Caki2 (cell line): ENCODE data around the gene S1PR2. TPM values are rescaled to one million over a fixed set of nuclear protein-coding genes. Genes with fewer than 3 reads are reported as not detected.
"Not testable (repeated sequence)": the region's sequence is repeated elsewhere in the genome, so short reads cannot be mapped to it uniquely, and the experiment has no call there.

Source experiments
- DNase-seq: peaks from one replicate; pipeline ENCODE4 v3.0.0-alpha.2; 2015; ENCODE audit warnings: low read depth
- in situ Hi-C: cut with HindIII; loops from 2 replicates; pipeline ENCODE4 v1.10.0; 2016; ENCODE audit warnings: low sequenced_read_pairs, low pct_unique_long_range_greater_than_20kb, mixed read lengths
- total RNA-seq: library from RNA; depleted of rRNA; stranded (reverse); fragments of >200 nt; shearing (Covaris generic); gene quantifications from 2 replicates; pipeline ENCODE4 v1.2.3, GENCODE V29; 2014; ENCODE audit warnings: low replicate concordance

The S1PR2 gene
- total RNA-seq, 1 experiment from 2014 or later, result 2.5 TPM

DNA sequence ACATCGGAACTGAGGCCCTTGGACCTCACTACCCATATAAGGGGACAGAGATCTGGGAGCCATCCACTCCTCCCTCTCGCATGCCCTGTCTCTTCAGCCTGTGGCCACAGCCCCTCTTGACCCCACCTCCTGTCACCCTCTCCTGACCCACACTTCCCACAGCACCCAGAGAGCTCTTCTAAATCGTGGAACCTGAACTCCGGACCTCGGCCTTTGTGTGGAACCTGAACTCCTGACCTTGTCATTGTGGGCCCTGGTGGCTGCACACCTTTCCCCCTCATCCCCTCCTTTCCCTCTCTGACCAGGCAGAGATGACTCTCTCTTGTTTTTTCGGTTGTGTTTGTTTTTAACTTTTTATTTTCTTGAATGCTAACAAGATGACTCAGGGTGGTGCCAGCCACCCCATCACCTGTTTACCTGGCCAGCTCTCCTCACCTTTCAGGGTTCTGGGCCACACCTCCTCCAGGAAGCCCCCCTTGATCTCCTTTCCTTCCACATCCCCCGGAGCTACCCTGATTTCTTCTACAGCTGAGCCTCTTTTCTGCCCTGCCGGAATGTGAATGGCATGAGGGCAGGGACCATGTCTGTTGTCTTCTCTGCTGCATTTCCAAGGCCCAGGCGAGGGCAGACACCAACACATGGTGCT is 26.0 kb upstream of the S1PR2 start:
- in situ Hi-C loops, result no loop called here
- DNase-seq, result no peak

DNA sequence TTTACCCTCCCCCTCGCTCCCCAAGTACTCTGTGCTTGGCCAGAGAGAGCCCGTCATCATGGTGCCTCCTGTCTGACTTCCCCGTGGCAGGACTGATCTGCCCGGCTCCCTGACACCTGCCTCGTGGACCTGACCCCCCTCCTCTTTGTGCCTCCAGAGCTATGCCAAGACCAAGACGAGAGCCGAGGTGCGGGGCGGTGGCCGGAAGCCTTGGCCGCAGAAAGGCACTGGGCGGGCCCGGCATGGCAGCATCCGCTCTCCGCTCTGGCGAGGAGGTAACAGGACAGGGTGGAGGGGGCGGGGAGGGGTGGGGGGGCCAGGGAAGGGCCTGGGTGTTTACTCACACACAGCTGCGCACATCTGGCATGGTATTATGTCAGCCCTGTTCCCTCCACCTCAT is 25.4 kb upstream of the S1PR2 start:
- in situ Hi-C loops, result no loop called here
- DNase-seq, result no peak

DNA sequence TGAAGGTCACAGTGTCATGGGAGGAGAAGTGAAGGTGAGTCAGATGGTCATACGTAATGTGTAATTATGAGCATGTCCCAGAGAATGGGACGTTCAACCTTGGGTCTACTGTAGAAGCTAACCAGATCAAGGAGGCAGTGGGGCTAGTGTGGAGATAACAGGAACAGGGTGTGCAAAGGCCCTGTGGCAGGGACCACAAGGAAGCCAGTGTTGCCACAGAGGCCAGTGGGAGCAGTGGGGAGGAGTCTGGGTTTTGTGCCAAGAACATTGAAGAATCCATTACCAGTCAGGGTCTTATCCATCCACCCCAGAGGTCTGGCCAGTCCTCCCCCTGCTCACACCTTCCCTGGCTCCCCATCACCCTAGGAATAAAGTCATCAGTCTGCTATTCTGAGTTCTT is 24.2 kb upstream of the S1PR2 start:
- in situ Hi-C loops, result no loop called here
- DNase-seq, result no peak

DNA sequence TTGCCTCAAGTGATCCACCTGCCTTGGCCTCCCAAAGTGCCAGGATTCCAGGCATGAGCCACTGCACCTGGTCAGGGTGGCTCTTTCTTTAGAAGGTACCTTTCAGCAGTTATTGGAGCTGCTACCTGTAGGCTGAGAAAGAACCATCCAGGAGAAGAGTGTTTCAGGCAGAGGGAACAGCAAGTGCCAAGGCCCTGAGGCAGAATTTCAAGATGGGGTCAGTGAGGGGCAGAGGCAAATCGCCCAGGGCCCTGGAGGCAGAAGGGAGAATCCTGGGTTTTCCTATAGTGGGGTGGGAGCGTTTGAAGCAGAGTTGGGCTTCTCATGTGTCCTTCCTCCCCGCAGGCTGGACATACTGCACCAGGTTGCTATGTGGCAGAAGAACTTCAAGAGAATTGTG is 23.1 kb upstream of the S1PR2 start:
- DNase-seq, result no peak
- in situ Hi-C loops, result no loop called here

DNA sequence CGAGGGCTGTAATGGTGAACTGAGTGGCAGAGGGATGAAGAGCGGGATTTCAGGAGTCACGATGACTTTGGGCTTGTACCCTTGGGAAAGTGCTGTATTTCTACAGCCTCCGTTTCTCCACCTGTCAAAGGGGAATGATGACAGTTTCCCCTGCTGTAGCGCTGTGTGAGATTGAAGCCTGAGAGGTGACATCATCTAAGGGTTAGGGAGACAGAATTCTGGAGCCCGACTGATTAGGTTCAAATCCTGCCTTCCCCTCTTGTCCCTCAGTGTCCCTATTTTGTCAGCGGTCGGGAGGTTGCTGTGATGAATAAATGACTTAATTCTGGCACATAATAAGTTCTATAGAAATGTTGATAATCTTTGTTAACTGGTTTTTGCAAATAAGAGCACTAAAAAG is 21.6 kb upstream of the S1PR2 start:
- in situ Hi-C loops, result no loop called here
- DNase-seq, result no peak

DNA sequence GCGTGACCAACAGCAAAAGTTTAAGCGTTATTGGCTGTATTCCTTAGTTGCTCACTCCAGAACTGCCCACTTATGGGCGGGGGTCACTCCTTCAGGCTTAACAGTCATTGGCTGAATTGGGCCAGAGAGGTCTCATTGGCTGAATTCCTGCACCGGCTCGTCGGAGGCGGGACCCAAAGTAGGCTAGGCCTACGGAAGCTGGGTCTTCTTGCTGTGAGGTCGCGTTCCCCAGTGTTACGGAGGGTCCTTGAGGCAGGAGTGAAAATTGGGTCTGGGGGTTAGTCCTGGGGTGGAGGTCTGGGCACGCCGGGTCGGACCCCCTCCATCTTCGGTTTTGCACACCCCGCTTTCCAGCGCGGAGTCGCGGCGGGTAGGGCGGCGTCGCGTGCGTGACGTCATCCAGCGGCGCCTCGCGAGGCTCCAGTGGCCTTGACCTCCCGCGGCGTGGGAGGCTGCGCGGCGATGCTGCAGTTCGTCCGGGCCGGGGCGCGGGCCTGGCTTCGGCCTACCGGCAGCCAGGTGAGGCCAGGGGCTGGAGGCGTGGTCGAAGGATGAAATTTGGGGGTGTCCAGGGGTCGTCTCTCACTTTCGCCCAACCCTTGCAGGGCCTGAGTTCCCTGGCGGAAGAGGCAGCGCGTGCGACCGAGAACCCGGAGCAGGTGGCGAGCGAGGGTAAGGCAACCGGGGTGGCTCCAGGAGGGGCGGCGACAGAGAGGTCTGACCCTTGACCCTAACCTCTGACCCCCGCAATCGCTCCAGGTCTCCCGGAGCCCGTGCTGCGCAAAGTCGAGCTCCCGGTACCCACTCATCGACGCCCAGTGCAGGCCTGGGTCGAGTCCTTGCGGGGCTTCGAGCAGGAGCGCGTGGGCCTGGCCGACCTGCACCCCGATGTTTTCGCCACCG is 20.9 kb upstream of the S1PR2 start, which contains the start of gene MRPL4:
MRPL4 (plus strand) TSS at position 423 of the 903 bp plus-strand sequence; CDS start at position 463, 40 bp downstream.
- DNase-seq, result peak; percentile 92
- in situ Hi-C loops, result no loop called here

DNA sequence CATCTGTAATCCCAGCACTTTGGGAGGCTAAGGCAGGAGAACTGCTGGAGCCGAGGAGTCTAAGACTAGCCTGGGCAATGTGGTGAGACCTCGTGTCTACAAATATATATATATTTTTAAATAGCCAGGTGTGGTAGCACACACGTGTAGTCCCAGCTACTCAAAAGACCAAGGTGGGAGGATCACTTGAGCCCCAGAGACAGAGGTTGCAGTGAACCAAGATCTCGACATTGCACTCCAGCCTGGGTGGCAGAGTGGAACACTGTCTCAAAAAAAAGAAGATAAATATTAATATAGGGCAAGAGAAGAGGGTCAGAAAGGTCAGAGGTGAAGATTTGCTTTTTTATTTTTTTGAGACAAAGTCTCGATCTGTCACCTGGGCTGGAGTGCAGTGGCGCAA is 15.4 kb upstream of the S1PR2 start:
- no peak for DNase-seq
- in situ Hi-C loops, result no loop called here

DNA sequence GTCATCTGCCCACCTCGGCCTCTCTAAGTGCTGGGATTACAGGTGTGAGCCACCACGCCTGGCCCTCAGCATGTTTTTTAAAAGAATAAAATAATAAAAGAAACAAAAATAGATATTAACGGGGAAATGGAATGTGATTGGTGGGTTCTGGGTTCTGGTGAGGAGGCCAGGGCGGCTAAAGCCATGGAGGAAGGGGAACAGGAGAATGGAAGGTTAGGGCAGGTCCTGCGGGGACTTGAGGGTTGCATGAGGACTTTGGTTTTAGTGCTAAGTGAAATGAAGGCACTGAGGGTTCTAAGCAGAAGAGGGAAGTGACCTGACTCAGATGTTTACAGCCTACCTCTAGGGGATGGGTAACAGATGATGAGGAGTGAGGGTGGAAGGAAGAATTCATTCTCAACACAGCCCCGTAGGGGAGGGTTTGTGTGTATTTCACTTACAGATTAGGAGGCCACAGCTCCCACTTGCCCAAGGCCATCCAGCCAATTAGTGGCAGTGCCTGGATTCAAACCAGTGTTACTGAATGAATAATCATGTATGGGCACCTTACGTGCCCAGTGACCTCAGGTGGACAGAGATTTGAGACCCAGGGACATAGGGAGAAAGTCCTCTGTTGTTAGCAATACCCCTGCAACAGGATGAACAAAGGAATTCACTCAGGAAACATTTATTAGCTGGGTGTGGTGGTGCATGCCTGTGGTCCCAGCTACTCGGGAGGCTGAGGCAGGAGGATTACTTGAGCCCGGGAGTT is 14.2 kb upstream of the S1PR2 start:
- no peak for DNase-seq
- in situ Hi-C loops, result no loop called here

DNA sequence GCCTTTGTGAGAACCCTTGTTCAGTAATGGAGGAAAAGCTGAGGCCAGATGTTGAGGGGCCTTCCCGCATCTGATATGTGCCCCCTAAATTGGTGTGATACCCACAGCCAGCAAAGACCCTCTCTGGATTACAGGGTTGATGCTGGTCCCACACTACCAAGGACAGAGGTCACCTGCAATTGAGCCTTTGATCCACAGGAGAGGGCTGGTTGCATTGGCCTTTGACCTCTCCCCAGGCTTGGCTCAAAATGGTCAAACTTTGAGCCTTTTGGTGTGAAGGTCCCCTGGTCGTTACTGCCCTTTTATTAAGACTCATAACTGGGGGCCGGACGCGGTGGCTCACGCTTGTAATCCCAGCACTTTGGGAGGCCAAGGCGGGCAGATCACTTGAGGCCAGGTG is 12.5 kb upstream of the S1PR2 start:
- in situ Hi-C loops, result no loop called here
- no peak for DNase-seq

DNA sequence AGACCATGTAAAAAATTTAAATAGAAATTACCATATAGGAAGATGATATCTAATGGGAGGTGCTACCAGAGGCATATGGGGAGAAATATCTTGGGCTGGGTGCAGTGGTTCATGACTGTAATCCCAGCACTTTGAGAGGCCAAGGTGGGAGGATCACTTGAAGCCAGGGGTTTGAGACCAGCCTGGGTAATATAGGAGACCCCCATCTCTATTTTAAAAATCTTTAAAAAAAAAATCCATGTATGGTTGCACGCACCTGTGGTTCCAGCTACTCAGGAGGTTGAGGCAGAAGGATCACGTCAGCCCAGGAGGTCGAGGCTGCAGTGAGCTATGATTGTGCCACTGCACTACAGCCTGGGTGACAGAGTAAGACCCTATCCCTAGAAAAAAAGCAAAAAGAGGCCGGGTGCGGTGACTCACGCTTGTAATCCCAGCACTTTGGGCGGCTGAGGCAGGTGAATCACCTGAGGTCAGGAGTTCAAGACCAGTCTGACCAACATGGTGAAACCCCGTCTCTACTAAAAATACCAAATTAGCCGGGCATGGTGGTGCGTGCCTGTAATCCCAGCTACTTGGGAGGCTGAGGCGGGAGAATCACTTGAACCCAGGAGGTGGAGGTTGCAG is 10.8 kb upstream of the S1PR2 start:
- DNase-seq, in situ Hi-C loops: not testable (repeated sequence)

DNA sequence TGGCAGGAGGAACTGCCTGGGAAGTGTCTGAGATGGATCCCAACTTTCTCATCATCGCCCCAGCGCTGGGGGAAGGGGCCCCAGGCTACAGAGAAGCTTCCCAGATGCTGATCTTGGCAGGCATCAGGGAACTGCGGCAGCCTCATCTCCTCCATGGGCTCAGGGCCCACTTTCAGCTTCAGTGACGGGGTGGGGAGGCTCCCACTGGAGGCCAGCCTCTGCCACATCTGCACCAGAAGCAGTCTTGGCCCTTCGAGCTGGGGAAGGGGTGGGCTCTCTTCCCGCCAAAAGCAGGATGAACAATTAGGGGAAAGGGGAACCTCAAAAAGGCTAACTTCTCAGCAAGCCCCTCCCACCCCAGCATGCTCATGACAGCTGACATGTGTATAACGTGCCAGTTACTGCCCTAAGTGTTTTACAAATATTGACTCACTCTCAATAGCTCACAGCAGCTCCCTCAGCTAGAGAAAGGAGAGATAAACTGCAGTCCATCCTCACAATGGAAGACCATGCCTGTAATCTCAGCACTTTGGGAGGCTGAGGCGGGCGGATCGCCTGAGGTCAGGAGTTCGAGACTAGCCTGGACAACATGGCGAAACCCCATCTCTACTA is 7.1 kb upstream of the S1PR2 start:
- DNase-seq, result no peak
- in situ Hi-C loops, result no loop called here

DNA sequence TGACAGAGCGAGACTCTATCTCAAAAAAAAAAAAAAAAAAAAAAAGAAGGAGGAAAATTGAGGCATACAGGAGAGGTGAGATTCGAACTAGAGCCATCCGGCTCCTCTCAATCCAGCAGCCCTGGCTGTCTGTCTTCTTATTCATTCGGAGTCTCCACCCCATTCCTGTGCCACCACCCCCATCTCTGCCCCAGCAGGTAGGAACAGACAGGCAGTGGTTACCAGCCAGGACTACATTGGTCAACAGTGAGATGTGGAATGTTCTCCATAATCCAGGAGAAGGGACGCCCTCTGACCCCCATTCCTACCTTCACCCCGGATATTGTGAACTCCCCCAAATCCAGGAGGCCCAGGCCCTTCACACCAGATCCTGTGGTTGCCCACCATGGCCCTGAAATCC is 6.6 kb upstream of the S1PR2 start:
- in situ Hi-C loops, result no loop called here

DNA sequence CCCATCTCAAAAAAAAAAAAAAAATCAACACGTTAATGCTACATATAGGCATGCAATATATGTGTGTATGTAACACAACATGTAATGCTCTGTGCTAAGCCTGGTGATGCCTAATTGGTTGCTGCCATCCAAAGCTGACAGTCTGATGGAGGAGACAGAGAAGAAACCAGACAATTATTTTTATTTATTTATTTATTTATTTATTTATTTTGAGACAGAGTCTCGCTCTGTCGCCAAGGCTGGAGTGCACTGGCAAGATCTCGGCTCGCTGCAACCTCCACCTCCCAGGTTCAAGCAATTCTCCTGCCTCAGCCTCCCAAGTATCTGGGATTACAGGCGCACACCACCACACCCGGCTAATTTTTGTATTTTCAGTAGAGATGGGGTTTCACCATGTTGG is 4.3 kb upstream of the S1PR2 start:
- DNase-seq, in situ Hi-C loops: not testable (repeated sequence)

More for the DNA sequence above, 6.6 kb upstream of the S1PR2 start:
- DNase-seq, result no peak

DNA sequence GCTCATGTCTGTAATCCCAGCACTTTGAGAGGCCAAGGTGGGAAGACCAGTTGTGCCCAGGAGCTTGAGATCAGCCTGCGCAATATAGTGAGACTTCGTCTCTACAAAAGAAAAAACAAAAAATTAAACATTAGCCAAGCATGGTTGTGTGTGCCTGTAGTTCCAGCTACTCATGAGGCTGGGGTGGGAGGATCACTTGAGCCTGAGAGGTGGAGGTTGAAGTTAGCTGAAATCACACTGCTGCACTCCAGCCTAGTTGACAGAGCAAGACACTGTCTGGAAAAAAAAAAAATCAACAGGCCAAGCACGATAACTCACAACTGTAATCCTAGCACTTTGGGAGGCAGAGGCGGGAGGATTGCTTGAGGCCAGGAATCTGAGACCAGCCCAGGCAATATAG is 3.9 kb upstream of the S1PR2 start:
- in situ Hi-C loops, result no loop called here
- DNase-seq, result no peak

DNA sequence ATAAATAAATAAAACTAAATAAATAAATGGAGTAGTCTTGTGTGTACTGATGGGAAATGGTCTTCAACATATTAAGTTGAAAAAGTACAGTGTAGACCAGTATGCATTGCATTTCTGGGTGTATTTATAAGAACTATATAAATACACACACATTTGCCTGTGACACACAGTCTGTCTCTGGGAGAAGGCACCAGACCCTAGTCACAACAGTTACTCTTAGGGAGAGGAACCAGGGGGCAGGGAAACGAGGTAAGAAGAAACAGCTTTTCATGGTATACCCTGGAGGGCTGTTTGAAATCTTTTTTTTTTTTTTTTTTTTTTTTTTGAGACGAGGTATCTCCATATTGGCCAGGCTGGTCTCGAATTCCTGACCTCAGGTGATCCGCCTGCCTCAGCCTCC is 2.8 kb upstream of the S1PR2 start:
- DNase-seq, result no peak
- in situ Hi-C loops, result no loop called here

DNA sequence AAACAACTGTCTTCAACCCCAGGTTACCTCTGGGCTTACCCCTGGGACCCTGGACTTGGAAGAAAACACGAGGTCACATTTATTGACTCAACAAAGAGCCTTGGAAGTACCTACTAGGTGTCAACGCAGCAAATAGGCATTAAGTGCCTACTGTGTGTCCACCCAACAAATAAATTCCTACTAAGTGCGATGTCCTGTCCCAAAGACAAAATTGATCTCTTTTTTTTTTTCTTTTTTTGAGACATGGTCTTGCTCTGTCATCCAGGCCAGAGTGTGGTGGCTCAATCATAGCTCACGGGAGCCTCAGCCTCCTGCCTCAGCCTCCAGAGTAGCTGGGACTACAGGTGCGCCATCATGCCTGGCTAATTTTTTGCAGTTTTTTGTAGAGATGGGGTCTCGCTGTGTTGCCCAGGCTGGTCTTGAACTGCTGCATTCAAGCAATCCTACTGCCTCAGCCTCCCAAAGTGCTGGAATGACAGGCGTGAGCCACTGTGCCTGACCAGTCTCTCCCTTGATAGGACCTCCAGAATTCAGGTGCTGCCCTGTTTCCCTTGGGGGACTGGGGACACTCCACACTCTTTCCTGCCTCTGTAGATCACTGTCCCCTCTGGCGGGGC is 589 bp upstream of the S1PR2 start:
- in situ Hi-C loops, result no loop called here
- no peak for DNase-seq

DNA sequence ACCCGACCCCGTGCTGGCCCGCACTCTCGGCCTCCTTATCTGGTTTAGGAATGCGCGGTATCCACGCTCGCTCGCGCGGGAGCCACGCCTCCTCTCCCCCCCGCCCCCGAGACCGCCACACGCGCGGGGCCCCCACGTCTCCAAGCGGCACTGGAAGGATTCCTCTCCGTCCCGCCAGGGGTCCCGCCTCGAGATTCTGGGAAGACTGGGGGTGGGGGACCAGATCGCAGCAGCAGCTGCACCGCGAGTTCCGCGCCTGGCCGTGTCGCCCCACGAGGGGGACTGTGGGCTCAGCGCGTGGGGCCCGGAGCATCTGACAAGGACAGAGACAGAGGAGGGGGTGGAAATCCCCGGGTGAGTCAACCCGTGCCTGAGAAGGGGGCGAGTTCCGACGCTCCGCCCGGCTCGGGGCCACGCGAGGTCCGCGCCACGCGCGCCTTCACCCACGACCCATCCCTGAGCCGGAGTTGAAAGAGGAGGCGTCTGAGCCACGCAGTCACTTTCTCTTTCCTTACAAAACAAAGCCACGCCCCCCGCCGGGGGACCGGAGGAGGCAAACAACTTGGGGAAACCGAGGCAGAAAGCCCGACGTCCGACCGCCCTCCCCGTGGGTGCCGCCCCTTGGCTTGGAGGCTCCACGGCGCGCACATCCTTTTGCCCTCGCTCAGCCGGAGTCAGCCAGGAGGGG is 814 bp downstream of the S1PR2 start:
- in situ Hi-C loops, result no loop called here
- DNase-seq, result no peak
